Gastrocnemius medialis (tissue), 4 donors: Measurements from ENCODE around the gene LCORL.

Source experiments
- POLR2A ChIP-seq, 2 donors: fragments of 450-650 bp; IDR thresholded peaks; one replicate each; pipeline ENCODE4 v1.6.1; 2017; ENCODE audit warnings: antibody characterized with exemption in 2 of 2, mild to moderate bottlenecking in 2 of 2, moderate library complexity in 2 of 2
- TF ChIP-seq, protein P1 (sequence below), 5 experiments: fragments of 450-650 bp in 3 of 5; fragments of 200-600 bp in 2 of 5; sonication (generic) in 2 of 5; IDR thresholded peaks in 4 of 5; conservative IDR thresholded peaks in 1 of 5; 1 replicate in 4 of 5; 2 replicates in 1 of 5; pipeline ENCODE4 v1.5.1; 2016 to 2019; ENCODE audit warnings: antibody characterized with exemption in 5 of 5, mild to moderate bottlenecking in 3 of 5, moderate library complexity in 3 of 5

DNA sequence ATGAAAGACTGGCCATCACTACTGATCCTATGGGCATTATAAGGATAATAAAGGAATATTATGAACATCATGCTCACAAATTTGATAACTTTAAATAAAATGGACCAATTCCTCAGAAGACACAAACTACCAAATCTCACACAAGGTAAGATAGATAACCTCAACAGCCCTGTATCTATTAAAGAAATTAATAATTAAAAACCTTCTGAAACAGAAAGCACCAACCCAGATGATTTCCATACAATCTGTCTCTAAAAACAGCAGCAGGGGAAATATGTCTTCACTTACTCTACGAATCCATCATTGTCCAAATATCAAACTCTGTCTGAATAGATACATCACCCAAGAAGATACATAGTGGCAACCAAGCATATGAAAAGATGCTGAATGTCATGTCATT is 55.2 kb downstream of the LCORL start:
- TF ChIP-seq POLR2A (IDR thresholded peaks at IDR 0.05) = no peak
- TF ChIP-seq, protein P1, sequence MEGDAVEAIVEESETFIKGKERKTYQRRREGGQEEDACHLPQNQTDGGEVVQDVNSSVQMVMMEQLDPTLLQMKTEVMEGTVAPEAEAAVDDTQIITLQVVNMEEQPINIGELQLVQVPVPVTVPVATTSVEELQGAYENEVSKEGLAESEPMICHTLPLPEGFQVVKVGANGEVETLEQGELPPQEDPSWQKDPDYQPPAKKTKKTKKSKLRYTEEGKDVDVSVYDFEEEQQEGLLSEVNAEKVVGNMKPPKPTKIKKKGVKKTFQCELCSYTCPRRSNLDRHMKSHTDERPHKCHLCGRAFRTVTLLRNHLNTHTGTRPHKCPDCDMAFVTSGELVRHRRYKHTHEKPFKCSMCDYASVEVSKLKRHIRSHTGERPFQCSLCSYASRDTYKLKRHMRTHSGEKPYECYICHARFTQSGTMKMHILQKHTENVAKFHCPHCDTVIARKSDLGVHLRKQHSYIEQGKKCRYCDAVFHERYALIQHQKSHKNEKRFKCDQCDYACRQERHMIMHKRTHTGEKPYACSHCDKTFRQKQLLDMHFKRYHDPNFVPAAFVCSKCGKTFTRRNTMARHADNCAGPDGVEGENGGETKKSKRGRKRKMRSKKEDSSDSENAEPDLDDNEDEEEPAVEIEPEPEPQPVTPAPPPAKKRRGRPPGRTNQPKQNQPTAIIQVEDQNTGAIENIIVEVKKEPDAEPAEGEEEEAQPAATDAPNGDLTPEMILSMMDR (IDR thresholded peaks at IDR 0.05 in 4 of 5, conservative IDR thresholded peaks at IDR 0.05 in 1 of 5) = no peak
